H1 (cell line): ENCODE measurements around the gene CFAP161. TPM values are rescaled to one million over a fixed set of nuclear protein-coding genes. Genes with fewer than 3 reads are reported as not detected.

ENCODE experiments used
- polyA plus RNA-seq, 7 experiments: library from polyadenylated mRNA; depleted of rRNA in 3 of 7; stranded (reverse) in 5 of 7; unstranded in 2 of 7; fragments of >200 nt in 5 of 7; fragments of 200-250 nt in 2 of 7; gene quantifications; 1 replicate in 5 of 7; 2 replicates in 1 of 7; 4 replicates in 1 of 7; pipeline versions ENCODE4 v1.2.1 to v1.2.3, GENCODE V29; 2011 to 2013; ENCODE audit warnings: missing spikeins in 2 of 7, mixed read lengths in 2 of 7
- total RNA-seq: library from RNA; stranded (reverse); fragmentation: NEBNext Ultra II Directional; extraction: Animal tissue kit (Norgen Biotek cat#: 25700); gene quantifications from 2 replicates; pipeline ENCODE4 v1.2.1, GENCODE V29; 2021
- TF ChIP-seq, protein P1 (sequence below): IDR thresholded peaks from 2 replicates; pipeline ENCODE4 v1.6.1; 2012; ENCODE audit warnings: low read length, inconsistent platforms

Gene CFAP161
- total and polyA plus RNA-seq, 2 of the 8 experiments (the other 6 are each of a cell fraction or from before 2014, with no cell fraction given), result 0.05 TPM; not detected in 1

DNA sequence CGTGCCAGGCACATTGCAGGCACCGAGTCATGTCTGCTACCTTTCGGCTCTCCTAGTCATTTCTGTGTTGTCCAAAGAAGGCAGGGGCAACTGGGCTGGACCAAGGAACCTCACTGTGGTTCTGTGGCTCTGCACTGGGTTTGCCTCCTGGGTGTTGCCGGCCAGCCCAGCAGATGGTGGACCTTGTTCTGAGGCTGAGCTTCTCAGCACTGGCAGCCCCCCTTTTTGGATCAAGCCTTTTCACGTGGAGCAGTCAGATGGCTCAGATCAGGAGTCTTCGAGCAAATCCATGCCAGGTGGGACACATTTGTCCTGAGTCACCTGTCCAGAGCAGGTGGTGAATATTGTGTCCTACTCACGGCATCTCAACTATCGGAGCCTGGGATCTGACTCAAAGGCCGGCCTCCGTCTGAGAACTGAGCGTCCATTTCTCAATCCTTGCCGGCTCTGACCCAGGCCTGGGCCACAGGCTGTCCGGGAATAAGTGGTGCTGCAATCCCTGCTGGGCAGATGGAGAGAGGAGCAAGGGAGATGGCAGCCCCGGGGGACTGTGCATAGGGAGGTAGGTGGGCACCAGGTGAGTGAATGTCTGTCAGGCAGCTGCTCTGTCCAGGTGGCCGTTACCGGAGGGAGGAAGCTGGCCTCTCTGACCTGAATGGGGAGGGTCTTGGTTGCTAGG lies 62.6 kb downstream of the CFAP161 start, which contains the start of gene IL16 (continued):
- TF ChIP-seq, protein P1, sequence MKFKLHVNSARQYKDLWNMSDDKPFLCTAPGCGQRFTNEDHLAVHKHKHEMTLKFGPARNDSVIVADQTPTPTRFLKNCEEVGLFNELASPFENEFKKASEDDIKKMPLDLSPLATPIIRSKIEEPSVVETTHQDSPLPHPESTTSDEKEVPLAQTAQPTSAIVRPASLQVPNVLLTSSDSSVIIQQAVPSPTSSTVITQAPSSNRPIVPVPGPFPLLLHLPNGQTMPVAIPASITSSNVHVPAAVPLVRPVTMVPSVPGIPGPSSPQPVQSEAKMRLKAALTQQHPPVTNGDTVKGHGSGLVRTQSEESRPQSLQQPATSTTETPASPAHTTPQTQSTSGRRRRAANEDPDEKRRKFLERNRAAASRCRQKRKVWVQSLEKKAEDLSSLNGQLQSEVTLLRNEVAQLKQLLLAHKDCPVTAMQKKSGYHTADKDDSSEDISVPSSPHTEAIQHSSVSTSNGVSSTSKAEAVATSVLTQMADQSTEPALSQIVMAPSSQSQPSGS, result no peak
- TF ChIP-seq, all 59 proteins: peak for 0
